Superior temporal gyrus (tissue), 1 donor: ENCODE data around the gene TACC2.

Experiments used
- DNase-seq: peaks from one replicate; pipeline ENCODE4 v3.0.0-alpha.2; 2016; ENCODE audit errors: extremely low spot score

TACC2 gene

DNA sequence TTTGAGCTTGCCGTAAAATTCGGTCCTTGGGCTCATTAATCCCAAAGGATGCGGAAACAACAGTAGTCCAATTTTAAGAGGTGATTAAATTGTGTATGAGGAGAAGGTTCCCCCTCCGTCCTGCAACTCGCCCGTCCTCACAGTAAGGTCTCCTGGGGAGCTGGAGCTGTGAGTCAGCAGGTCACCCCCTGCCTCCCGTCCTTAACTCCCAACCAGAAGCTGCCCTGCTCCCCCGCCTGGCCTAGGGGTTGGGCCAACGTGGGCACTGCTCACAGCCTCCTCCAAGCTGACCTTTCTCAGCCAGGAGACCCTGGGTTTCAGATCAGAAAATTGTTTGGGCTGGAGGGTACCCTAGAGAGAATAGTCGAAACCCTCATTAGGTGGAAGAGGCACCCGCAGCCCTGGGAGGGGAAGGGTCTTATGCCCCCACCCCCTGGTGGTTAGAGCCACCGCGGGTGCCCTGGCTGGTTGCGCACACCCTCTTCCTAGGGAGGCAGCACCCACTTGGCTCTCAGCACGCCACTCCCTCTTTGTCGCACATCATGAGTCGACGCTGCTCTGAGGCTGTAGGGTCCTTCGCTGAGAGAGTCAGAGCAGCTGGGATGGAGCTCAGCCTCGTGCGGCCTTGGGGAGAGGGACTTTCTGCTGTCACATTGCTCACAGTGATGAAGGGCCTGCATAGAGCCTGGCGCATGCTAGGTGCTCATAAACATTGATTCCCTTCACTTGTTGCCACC is 131.2 kb downstream of the TACC2 start:
- DNase-seq: no peak

DNA sequence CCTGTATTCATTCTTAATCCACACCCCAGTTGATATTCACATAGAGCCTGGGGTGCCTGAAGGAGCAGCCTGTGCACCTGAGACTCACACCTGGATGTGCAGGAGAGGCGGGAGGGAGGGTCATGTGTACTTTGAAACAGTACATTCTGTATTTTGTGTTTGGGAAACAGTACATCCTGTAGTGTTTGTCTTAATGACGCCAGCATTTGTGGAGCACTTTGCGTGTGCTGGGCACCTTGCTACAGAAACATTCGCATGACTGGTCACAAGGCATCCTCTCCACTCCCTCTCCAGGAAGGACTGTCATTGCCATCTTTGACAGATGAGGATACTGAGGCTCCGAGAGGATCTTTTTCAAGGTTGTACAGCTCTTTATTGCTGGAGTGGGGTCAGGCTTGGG is 132.1 kb downstream of the TACC2 start:
- DNase-seq: no peak

DNA sequence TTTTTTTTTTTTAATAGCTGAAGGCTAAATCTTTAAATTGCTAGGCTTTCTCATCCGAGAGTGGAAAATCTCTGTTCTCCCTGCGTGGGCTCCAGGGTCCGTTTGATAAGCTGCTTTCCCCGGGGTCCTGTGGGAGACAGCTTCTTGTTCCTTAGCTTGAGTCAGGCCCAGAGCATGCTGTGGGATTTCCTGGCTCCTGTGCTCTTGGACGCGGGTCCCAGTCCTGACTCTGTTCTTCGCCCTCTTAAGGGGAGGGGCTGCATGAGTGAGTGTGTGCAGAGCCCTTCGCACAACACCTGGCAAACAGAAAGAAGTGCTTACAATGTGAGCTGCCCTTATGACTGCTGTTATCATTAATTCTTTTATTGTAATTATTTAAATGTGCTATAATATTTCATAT is 133.5 kb downstream of the TACC2 start:
- no peak for DNase-seq

DNA sequence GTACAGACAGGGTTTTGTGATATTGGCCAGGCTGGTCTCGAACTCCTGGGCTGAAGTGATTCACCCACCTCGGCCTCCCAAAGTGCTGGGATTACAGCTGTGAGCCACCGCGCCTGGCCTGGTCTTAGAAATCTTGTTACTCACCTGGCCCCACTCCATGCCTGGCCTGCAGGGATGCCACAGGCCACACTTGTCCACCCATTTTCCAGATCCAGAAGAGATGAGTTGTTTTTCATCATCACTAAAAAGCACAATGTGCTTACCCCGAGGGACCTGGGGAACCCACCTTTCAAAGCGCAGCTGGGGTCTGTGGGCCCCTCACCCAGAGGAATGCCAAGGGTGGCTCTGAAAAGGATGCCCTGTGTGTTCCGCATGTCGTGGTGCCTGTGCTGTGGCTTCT is 134.2 kb downstream of the TACC2 start:
- no peak for DNase-seq

DNA sequence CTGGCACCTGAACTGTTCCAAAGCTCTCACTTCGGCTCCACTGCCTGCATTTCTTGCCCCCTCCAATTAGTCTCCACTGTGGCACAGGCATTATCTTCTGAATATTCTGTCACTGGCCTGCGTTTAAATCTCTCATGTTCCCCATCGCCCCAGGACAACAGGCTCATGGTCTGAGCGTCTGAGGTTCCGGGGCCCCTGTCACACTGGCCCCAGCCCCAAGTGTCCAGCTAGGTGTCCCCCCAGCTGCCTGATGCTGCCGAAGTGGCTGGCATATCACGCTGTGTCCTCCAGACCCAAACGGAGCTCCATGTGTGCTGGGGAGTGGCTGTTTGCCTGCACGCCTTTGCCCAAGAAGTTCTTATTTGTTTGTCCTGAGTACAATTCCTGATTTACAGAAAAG is 135.4 kb downstream of the TACC2 start:
- DNase-seq: no peak

DNA sequence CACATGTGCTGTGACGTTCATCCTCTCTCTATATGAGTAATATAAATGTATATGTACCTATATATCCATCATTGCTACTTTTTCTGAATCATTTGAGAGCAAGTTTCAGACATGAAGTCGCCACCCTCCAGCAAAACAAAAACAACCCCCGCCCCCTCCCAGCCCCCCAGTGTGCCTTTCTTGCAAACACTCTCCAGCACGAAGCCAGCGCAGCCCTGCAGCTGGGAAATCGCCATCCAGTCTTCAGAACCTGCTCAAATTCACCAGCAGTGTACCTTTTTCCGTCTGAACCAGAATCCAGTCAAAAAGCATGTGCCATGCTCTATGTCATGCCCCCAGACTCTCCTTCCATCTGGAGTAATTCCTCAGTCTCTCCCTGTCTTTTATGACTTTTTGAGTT is 135.8 kb downstream of the TACC2 start:
- DNase-seq: no peak

DNA sequence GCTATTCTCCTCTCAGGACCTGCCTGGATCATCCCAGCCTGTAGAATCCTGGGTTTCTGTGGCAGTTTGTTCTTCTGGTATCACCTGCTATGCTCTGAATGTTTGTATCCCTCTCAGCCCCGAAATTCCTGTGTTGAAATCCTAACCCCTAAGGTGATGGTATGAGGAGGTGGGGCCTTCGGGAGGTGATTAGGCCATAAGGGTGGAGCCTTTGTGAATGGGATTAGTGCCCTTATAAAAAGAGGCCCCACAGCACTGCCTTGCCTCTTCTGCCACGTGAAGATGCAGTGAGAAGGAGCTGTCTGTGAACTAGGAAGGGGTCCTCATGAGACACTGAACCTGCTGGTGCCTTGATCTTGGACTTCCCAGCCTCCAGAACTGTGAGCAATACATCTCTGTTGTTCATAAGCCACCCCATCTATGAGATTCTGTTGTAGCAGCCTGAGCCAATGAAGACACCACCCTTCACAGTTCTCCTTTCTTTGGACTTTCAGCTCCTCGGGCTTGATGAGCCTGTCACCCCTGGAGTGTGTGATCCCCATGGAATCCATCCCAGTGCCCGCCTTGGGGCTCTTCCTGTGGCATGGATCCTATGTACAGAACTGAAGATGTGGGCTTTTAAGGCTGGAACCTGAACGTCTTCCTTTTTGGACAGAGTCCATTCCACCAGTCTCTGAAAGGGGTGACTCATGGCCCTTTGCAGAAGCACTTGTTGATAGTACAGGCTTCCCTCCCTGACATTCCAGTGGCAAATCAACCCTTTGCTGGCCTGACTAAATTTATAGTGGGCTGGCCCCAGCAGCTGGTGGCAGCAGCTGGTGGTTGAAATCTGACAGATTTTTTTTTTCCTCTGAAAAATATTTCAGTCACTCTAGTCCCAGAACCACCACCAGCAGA is 138.0 kb downstream of the TACC2 start:
- DNase-seq: no peak

DNA sequence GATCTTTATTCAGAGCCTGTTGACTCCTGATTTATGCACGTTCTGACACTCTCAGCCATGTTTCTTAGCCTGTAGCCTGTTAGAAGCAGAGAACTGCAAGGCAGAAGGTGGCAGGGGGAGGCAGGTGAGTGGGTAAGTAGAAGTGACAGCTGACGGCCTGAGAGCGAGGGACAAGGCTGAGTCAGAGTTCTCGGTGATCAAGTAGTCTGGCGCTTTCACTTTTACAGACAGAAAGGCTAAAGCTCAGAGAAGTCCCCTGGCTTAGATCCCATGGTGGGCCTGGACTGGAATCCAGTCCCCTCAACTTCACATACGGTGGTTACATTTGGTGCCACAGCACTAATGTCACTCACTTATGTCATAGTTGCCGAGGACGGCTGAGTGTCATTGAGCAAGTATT is 139.0 kb downstream of the TACC2 start:
- no peak for DNase-seq

DNA sequence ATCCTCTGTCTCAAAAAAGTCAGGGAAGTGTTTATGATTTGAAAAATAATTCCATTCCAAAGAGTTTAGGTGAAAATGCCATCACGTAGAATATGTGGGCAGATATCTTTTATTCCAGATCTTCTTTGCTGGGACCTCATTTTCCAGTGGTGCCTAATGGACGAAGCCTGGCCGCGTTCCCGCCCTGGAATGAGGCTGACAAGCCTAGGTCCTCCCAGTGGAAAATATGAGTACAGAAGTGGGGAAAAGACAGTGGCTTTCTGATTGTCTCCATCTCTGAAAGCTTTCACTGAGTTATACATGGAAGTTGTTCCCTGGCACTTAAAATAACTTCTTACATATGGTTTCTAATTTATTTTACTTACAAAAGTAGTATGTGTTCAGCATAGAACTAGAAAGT is 139.4 kb downstream of the TACC2 start:
- no peak for DNase-seq

DNA sequence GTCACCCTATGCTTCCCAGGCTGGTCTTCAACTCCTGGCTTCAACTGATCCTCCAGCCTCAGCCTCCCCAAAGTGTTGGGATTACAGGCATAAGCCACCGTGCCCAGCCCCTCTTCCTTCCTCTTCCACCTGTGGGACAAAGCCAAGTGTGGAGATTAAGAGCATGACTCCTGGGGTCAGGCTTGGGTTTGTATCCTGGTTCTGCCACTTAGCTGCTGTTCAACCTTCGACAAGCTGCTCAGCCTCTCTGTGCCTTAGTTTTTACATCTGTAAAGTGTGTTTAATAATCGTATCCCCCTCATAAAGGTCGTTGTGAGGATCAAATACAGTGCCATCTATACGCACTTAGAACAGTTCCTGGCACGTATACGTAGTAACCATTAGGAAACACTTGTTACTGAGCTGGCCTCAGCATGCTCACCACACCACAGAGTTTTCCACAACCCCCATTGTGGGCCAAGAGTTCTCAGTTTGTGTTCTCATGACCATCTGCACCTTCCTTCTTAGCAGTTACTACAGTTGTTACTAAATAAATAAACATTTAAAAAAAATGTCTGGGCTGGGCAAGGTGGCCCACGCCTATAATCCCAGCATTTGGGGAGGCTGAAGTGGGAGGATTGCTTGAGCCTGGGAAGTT is 141.6 kb downstream of the TACC2 start:
- no peak for DNase-seq

DNA sequence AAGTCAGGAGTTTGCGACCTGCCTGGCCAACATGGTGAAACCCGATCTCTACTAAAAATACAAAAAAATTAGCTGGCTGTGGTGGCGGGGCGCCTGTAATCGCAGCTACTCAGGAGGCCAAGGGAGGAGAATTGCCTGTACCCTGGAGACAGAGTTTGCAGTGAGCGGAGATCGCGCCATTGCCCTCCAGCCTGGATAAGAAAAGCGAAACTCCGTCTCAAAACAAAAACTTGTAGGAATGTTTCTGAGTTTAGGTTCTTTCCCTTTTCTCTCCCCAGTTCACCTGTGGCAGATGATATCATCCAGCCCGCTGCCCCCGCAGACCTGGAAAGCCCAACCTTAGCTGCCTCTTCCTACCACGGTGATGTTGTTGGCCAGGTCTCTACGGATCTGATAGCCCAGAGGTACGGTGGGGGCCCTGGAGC is 143.4 kb downstream of the TACC2 start:
- DNase-seq: no peak

DNA sequence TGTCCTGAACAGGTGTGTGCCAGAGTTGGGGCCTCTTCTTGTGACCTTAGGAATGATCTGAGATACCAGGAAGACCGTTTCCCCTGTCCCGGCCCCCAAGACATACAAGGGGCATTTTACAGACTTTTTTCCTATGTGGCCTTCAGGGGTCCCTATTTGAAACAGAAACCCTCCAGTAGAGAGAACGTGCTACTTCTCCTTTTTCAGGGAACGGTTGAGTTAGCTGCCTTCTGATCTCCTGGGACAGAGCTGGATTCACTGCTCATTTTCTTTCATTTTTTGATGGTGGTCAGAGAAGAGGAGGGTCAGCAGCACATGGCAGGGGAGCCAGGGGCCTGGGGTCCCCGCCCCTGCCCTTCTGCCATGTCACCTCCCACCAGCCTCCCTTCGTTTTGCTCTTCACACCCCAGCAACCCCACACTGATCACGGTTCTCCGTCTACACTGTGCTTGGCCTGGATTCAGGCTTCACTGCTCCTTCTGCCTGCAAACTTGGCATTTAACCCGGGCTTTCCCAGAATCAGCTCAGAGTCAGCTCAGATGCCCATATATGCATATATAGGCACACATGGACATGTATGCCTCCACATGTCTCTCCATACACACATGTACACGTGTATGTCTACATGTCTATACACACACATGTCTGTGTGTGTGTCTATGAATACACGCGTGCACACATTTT is 144.1 kb downstream of the TACC2 start:
- no peak for DNase-seq

DNA sequence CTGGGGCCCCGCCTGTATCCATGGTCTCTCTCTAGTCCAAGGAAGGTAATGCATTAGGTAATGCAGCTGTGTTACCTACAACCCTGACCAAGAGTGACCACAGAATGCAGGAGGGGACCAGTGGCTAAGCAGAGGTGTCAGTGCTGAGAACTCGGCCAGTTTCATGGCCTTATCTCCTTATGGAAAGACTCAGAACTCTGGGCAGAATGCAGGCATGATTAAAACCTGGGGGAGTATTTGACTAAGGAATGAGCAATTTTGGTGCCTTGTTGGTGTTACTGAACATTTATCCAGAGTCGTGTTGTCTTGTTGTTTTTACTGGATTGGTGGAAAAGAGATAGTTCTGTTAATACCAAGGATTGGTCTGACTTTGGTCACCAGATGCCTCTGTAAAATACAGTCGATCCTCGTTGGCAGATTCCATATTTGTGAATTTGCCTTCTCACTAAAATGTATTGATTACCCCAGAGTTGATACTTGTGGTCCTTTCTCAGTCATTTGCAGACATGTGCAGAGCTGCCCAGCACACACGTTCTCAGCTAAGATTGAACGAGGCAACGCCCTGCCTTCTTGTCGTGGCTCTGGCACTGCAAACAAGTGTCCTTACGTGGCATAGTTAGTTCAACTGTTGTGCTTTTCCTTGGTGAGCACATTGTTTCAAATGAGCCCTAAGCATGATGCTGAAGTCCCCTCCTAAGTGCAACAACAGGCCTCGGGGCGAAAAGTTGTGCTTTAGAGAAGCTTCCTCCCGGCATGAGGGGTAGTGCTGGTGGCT is 146.5 kb downstream of the TACC2 start:
- DNase-seq: no peak

DNA sequence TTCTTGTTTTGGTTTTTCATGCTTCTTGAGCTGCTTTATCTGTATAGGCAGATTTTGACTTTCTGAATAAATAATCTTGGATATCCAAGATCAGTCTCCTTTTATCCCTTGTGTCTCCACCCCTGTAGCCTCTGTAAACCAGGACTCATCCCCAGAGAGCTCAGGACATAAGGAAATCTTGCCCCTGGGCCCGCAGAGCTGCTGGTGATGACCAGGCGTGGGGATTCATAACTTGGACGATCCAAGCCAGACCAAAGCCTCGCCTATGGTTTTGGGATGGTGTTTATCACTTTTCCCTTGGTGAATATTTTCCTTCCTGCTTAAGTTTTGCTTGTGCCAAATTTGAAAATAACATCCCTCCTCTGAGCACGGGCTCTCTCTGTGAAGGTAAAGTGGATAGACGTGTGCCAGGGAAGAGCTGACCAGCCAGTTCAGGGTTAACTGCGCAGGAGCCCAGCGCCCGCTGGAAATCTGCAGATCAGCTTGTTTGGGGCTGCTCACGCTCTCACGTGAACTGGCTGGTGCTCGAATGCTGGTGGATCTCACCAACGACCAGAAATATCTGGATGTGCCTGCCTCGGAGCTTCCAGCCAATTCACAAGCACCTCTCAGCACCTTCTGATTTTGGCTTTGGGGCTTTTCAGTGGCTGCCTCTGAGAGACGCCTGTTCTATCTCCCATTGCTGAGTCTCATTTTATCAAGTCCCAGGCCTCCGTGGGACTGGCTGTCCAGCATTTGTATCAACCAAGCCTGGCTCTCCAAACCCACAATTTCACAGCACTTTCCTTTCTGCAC is 150.1 kb downstream of the TACC2 start:
- no peak for DNase-seq

DNA sequence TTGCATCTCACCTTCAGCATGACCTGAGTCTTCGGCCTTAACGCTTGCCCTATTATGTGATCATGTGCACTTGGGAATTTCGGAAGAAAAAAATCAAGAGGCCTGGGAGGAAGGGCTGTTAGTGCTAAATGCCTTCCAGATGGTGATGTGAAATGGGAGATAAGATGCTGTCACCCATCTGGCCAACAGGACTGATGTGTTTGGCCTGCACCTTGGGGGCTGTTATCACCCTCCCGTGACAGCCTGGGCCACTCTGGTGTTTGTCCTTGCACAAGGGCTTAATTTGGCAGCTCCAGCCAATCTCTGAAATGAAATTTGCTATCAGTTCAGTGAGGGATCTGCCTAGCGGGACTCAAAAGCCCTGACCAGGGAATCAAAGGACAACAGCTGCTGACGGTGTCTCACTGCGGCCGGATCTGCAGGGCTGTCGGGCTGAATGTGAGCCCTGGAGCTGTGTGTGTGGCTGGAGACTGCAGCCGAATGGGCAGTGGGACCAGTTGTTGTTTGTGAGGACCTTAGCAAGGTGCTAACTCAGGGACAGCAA is 150.7 kb downstream of the TACC2 start:
- no peak for DNase-seq

DNA sequence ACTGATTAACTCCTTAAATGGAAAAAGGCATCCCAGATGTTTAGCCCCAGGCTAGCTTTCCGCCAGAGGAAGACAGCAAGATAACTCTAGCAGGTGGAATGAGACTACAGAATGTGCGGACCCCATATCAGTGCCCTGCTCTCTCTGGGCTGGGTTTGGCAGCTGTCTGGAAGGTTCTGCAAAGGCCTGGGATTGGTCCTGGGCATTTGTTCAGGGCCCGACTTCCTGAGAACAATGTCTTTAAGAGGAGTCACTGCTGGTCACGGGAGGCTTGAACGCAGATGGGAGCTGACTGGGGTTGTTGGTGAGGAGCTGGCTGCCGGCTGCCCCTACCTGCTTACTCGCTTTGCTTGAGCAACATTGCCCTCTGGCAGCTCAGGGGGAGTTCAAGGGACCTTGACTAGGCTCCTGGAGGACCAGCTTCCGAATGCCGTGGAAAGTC is 151.5 kb downstream of the TACC2 start:
- DNase-seq: no peak

DNA sequence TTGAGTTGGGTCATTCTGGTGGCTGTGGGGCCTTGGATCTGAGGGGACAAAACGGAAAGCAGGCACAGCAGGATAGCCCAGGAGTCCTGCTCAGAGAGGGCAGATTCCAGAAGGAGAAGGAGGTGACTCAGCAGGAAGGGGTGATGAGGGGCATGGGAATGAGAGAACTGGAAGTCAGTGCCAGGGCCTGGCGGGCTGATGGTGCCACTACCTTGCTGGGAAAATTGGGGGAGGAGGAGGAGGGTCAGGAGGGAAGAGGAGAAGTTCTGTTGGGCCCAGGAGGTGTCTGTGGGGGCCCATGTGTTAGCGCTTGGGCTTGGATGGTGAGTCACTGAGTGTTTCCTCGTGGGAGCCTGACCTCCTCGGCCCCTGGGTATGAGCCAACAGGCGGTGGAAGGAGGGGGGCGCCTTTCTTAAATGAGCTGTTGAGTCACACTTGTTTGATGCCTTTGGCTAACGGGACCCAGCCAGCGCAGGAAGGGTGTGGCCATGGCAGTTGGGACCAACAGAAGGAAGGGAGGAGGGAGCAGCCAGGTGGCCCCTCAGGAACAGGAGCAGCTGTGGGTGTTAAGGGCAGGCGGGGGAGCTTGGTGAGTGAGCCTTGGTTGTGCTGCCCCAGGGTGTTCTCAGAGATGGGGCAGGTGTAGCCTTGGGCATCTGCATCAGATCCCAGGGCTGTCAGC is 152.1 kb downstream of the TACC2 start:
- DNase-seq: no peak

DNA sequence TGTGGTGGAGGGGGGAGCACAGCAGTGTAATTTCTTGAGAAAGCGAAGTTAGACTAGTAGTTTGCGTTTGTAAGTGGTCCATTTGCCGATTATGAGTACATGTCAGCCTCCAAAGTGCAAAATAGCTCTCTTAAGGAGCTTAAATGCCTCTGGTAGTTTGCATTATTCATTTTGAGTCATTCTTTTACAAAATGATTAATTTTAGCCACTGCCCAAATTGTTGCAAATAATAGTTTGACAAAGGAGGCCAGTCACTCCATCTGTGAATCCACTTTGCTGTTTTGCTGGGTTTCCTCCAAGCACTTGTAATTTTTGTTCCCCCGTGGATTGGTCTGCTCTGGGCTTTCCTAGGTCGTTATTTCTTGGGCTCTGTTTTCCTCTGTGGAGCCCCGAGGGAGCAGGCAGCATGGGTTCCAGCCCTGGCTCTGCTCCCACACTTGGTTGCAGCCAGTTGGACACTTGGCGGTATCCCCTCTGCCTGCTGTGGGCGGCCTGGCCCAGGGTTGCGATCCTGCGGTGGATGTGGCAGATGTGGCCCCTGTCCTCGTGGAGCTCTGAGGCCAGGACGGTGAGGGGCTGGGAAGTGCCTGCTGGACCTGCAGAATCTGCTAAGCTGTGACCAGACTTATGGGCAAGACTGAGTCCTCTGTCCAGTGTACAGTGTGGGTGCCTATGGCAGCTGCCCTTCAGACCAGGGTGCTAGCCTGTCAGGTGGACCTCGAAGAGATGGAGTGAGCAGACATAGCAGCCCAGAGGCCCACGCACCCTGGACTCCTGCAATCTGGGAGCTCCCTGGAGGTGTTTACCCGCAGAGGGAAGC is 153.1 kb downstream of the TACC2 start:
- no peak for DNase-seq
